ENCODE data around the gene PKIG. TPM values are rescaled to one million over a fixed set of nuclear protein-coding genes. Genes with fewer than 3 reads are reported as not detected.

PKIG gene
- total and polyA plus RNA-seq, 9 donors = 37.0 to 114 (median 49.9) TPM

DNA sequence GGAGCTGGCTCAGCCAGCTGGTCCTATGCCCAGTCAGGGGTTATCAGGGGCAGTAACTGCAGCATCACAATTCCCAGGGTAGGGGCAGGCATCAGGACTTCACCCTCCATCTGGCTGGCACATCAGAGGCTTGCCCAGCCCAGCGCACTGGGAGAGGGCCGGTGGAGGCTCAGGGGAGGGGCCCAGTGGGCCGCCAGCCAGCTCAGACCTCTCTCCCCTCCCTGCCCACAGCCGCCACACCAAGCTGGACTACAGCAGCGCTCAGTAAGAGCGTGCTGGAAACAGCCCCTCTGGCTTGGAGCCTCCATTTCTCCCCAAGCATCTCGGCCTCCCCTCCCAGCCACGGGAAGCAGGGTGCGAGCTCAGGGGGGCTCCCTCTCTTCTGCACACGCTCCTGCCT lies 47.2 kb downstream of the PKIG start:
- Histone ChIP-seq H3K4me1 (ENCODE audit: insufficient read depth) (peaks cover 4% of the 10 kb centered on the region), H3K9me3 (no peaks in the 10 kb centered on the region), H3K27me3 (no peaks in the 10 kb centered on the region), H3K36me3 (no peaks in the 10 kb centered on the region), H3K4me3 (no peak overlapping the region), H3K27ac (no peak overlapping the region)
- TF ChIP-seq POLR2A (IDR thresholded peaks at IDR 0.05) (no peak), EP300 (IDR thresholded peaks at IDR 0.05) (no peak)
- TF ChIP-seq, protein P1, sequence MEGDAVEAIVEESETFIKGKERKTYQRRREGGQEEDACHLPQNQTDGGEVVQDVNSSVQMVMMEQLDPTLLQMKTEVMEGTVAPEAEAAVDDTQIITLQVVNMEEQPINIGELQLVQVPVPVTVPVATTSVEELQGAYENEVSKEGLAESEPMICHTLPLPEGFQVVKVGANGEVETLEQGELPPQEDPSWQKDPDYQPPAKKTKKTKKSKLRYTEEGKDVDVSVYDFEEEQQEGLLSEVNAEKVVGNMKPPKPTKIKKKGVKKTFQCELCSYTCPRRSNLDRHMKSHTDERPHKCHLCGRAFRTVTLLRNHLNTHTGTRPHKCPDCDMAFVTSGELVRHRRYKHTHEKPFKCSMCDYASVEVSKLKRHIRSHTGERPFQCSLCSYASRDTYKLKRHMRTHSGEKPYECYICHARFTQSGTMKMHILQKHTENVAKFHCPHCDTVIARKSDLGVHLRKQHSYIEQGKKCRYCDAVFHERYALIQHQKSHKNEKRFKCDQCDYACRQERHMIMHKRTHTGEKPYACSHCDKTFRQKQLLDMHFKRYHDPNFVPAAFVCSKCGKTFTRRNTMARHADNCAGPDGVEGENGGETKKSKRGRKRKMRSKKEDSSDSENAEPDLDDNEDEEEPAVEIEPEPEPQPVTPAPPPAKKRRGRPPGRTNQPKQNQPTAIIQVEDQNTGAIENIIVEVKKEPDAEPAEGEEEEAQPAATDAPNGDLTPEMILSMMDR (IDR thresholded peaks at IDR 0.05) = no peak
- WGBS, 3 donors = 30 to 52% (median 48%) methylated on average over 10 of the region's 10 CpGs
- intact Hi-C loops (cut with DNase I) = no loop called here
- DNase-seq = peak in 1 of 5 donors; percentile 42

DNA sequence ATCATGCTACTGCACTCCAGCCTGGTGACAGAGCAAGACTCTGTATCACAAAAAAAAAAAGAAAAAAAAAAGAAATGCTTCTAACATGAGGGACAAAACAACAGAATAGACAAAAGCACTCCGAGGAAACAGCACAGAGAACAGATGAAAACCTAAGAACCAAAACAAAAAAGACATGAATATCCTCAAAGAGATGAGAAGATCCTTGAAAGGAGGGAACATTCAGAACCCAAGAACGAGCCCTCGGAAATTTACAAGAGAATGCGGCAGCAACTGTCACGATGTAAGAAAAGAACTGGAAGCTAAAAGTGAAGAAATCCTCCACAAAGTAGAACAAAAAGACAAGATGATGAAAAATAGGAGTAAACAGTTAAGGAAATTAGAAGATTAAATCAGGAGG lies 47.9 kb downstream of the PKIG start:
- WGBS, 3 donors = 82 to 93% (median 91%) methylated on average over 5 of the region's 5 CpGs
- TF ChIP-seq EP300 (IDR thresholded peaks at IDR 0.05) = no peak
- TF ChIP-seq, protein P1 (IDR thresholded peaks at IDR 0.05) = no peak
- no peak for TF ChIP-seq POLR2A (IDR thresholded peaks at IDR 0.05)
- intact Hi-C loops (cut with DNase I) = no loop called here

DNA sequence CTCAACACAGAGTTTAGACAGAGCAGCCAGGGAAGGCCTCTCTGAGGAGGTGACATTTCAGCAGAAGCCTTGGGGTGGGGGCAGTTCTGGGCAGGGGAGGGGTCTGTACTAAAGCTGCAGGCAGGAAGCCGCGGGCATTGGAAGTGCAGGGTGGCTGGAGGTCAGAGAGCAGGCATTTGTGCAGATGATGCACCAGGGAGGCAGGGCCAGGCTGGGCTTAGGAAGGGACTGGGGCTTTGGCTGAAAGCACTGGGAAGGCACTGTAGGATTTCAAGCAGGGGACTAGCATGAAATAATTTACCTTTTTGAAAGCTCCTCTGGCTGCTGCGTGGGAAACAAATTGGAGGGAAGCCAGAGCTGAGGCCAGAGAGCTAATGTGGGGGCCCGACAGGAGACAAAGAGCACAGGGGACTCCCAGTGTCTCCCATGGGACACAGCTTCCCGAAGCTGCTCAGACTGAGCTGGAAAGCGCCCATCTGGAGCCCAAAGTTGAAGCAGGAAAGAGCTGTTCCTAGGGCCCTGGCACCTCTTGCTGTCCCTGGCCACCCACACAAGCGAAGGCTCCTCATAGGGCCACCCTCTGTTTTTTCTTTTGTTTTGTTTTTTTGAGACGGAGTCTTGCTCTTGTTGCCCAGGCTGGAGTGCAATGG lies 49.8 kb downstream of the PKIG start:
- intact Hi-C loops (cut with DNase I) = no loop called here
- Histone ChIP-seq H3K36me3 (no peaks in the 10 kb centered on the region), H3K27me3 (no peaks in the 10 kb centered on the region), H3K4me1 (ENCODE audit: insufficient read depth) (peaks cover 4% of the 10 kb centered on the region), H3K9me3 (no peaks in the 10 kb centered on the region), H3K27ac (no peak overlapping the region), H3K4me3 (no peak overlapping the region)
- WGBS, 3 donors = 41 to 48% (median 47%) methylated on average over 8 of the region's 8 CpGs
- DNase-seq = no peak
- TF ChIP-seq EP300 (IDR thresholded peaks at IDR 0.05) (no peak), POLR2A (IDR thresholded peaks at IDR 0.05) (no peak)
- TF ChIP-seq, protein P1 (IDR thresholded peaks at IDR 0.05) = no peak

More for the DNA sequence above, 47.9 kb downstream of the PKIG start:
- no peaks in the 10 kb centered on the region for H3K9me3 ChIP-seq
- no peaks in the 10 kb centered on the region for H3K36me3 ChIP-seq
- no peak overlapping the region for H3K4me3 ChIP-seq
- H3K27ac ChIP-seq = no peak overlapping the region
- peaks cover 4% of the 10 kb centered on the region for H3K4me1 ChIP-seq (ENCODE audit: insufficient read depth)
- no peaks in the 10 kb centered on the region for H3K27me3 ChIP-seq
- no peak for DNase-seq

DNA sequence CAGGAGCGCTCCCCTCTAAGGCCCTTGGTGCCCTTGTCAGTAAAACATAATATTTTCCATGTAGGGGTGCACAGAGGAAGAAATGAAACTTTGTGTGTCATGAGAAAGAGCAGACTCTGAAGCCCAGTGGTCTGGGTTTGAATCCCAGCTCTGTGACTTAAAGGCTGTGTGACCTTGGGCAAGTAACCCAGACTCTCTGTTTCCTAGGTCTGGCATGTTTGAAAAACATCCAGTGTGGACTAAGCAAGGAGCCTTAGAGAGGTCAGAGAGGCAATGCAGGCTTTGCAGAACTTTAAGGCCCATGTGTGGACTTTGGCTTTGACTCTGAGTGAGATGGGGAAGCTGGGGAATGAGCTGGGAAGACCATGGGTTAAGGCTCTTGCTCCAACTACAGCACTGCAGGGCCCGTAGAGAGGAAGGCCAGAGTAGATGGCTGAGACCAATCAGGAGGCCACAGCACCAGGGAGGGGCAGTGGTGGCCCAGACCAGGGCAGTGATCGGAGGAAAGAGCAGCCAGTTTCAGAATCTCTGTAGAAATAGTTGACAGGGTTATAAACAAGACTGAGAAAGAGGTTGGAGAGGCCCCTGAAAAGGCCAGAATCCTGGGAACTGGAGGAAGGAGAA lies 50.9 kb downstream of the PKIG start:
- Histone ChIP-seq H3K9me3 (no peaks in the 10 kb centered on the region), H3K27me3 (no peaks in the 10 kb centered on the region), H3K4me1 (ENCODE audit: insufficient read depth) (peaks cover 4% of the 10 kb centered on the region), H3K27ac (no peak overlapping the region), H3K36me3 (no peaks in the 10 kb centered on the region), H3K4me3 (no peak overlapping the region)
- DNase-seq = no peak
- WGBS, 3 donors = 72 to 84% (median 83%) methylated on average over 3 of the region's 3 CpGs
- TF ChIP-seq EP300 (IDR thresholded peaks at IDR 0.05) (no peak), POLR2A (IDR thresholded peaks at IDR 0.05) (no peak)
- TF ChIP-seq, protein P1 (IDR thresholded peaks at IDR 0.05) = no peak
- intact Hi-C loops (cut with DNase I) = no loop called here

All from ovary (tissue), 9 donors.